Heart left ventricle (tissue), 13 donors: ENCODE results near the gene DNAJC28.

Experiments used
- POLR2A ChIP-seq, 2 donors: fragments of 450-650 bp; IDR thresholded peaks; one replicate each; pipeline ENCODE4 v1.6.1; 2017; ENCODE audit warnings: antibody characterized with exemption in 2 of 2, mild to moderate bottlenecking in 2 of 2, moderate library complexity in 2 of 2
- TF ChIP-seq, protein P1 (sequence below), 12 donors: fragments of 200-600 bp; sonication (generic) in 4 of 12; IDR thresholded peaks; one replicate each; pipeline versions ENCODE4 v1.5.0 to v1.8.0; 2018 to 2022; ENCODE audit warnings: antibody characterized with exemption in 12 of 12, mild to moderate bottlenecking in 5 of 12
- donor health status: ischemic (EF 13 %, LVEDD 7.1; RV severe dilation, severe dysfunction).
- donor health status: DM: no; HTN: yes; CAD: no.
- donor health status: DM: no; HTN: no; CAD: no.
- donor health status: ischemic (EF 25% LVEDD 6.9; RV normal size, moderate dysfunction).
- donor health status: ischemic (EF 25% LVEDD 5.7; RV mildly dilated, moderate dysfunction).
- donor health status: ischemic (EF 35%, LVEDD 5.7; RV mildly dilated, moderate dysfunction).
- donor health status: nonischemic (EF 11% LVEDD 7.7; RV severe dilation, severe dysfunction).
- donor health status: DM: yes; HTN: yes; CAD: no.
- donor health status: PGD.
- donor health status: ischemic (EF 29% LVEDD 5.4; RV normal size, mild dysfunction).
- donor health status: nonischemic (EF 23%, LVEDD 6.1; RV moderate dilation, normal function).

DNA sequence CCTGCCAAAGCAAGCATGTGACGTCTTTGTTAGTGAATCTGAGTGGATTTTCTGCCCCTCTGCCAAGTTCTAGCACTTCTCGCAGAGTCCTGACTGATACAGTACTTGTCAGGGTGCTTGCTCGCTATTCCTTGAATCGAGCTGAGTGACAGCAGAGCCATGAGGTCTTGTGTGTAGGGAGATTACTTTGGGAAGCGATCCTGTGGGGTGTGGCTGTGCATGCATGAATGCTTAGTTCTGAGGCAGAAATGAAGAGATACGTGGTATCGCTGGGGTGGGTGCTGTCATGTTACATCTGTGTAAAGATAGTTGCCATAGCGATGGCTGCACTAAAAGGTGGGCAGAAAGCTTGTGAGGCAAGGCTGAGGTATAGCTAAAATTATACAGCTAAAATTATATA, 19.3 kb upstream of the DNAJC28 start:
- TF ChIP-seq, protein P1, sequence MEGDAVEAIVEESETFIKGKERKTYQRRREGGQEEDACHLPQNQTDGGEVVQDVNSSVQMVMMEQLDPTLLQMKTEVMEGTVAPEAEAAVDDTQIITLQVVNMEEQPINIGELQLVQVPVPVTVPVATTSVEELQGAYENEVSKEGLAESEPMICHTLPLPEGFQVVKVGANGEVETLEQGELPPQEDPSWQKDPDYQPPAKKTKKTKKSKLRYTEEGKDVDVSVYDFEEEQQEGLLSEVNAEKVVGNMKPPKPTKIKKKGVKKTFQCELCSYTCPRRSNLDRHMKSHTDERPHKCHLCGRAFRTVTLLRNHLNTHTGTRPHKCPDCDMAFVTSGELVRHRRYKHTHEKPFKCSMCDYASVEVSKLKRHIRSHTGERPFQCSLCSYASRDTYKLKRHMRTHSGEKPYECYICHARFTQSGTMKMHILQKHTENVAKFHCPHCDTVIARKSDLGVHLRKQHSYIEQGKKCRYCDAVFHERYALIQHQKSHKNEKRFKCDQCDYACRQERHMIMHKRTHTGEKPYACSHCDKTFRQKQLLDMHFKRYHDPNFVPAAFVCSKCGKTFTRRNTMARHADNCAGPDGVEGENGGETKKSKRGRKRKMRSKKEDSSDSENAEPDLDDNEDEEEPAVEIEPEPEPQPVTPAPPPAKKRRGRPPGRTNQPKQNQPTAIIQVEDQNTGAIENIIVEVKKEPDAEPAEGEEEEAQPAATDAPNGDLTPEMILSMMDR (IDR thresholded peaks at IDR 0.05): no peak
- no peak for TF ChIP-seq POLR2A (IDR thresholded peaks at IDR 0.05)
